HepG2 (cell line): ENCODE measurements around the gene FKBP9. TPM values are rescaled to one million over a fixed set of nuclear protein-coding genes. Genes with fewer than 3 reads are reported as not detected.

Source experiments
- IKZF5 ChIP-seq: IDR thresholded peaks from 2 replicates; pipeline ENCODE4 v1.6.1; 2018; ENCODE audit warnings: missing genetic modification reagents, mild to moderate bottlenecking, missing compliant biosample characterization
- KAT2B ChIP-seq: fragments of 150-350 bp; IDR thresholded peaks from 2 replicates; pipeline ENCODE4 v1.6.1; 2014; ENCODE audit warnings: low read depth, low read length, borderline replicate concordance
- MED1 ChIP-seq: sonication (generic); formaldehyde crosslinking; IDR thresholded peaks from 2 replicates; pipeline ENCODE4 v1.4.0; 2020; ENCODE audit warnings: missing genetic modification reagents
- NFAT5 ChIP-seq: sonication (generic); formaldehyde crosslinking; IDR thresholded peaks from 2 replicates; pipeline ENCODE4 v1.4.0; 2020; ENCODE audit warnings: missing genetic modification reagents
- SKI ChIP-seq: fragments of 450-650 bp; IDR thresholded peaks from one replicate; pipeline ENCODE4 v1.6.1; 2018; ENCODE audit warnings: mild to moderate bottlenecking; ENCODE audit not compliant: partially characterized antibody
- SMAD1 ChIP-seq: sonication (generic); formaldehyde crosslinking; IDR thresholded peaks from 2 replicates; pipeline ENCODE4 v1.4.0; 2020; ENCODE audit warnings: missing genetic modification reagents, low read depth, mild to moderate bottlenecking, borderline replicate concordance
- ZMAT3 ChIP-seq: sonication (generic); formaldehyde crosslinking; conservative IDR thresholded peaks from 2 replicates; pipeline ENCODE4 v1.7.0; 2021; ENCODE audit warnings: missing genetic modification reagents
- ZNF274 ChIP-seq: sonication (generic); formaldehyde crosslinking; IDR thresholded peaks from 2 replicates; pipeline ENCODE4 v1.5.1; 2020; ENCODE audit warnings: mild to moderate bottlenecking, missing genetic modification reagents
- ZNF331 ChIP-seq: sonication (generic); formaldehyde crosslinking; IDR thresholded peaks from 2 replicates; pipeline ENCODE4 v1.4.0; 2020; ENCODE audit warnings: missing genetic modification reagents
- ZNF552 ChIP-seq: sonication (generic); formaldehyde crosslinking; IDR thresholded peaks from 2 replicates; pipeline ENCODE4 v1.9.0; 2022; ENCODE audit warnings: missing genetic modification reagents, mild to moderate bottlenecking, borderline replicate concordance
- ZNF772 ChIP-seq: sonication (generic); formaldehyde crosslinking; IDR thresholded peaks from 2 replicates; pipeline ENCODE4 v1.5.0; 2020; ENCODE audit warnings: mild to moderate bottlenecking, missing genetic modification reagents
- ZSCAN31 ChIP-seq: sonication (generic); formaldehyde crosslinking; IDR thresholded peaks from 2 replicates; pipeline ENCODE4 v1.5.0; 2020; ENCODE audit warnings: low read depth, mild to moderate bottlenecking, missing genetic modification reagents
- polyA plus RNA-seq, 8 experiments: library from polyadenylated mRNA; depleted of rRNA in 3 of 8; stranded (reverse) in 7 of 8; unstranded in 1 of 8; fragments of >200 nt; fragmentation: Illumina TruSeq in 4 of 8; extraction: Trizol in 4 of 8; gene quantifications; 2 replicates each; pipeline versions ENCODE4 v1.2.1 to v1.2.3, GENCODE V29; 2011 to 2016; ENCODE audit warnings: low read depth in 4 of 8, missing spikeins in 1 of 8, mixed read lengths in 1 of 8; ENCODE audit not compliant: insufficient read depth in 1 of 8
- total RNA-seq, 5 experiments: library from RNA; depleted of rRNA; stranded (reverse); fragments of >200 nt; fragmentation: Illumina TruSeq; extraction: Trizol; gene quantifications; 2 replicates each; pipeline ENCODE4 v1.2.3, GENCODE V29; 2016; ENCODE audit warnings: low read depth in 1 of 5
- TF ChIP-seq, protein P1 (sequence below): sonication (generic); formaldehyde crosslinking; IDR thresholded peaks from 2 replicates; pipeline ENCODE4 v1.4.0; 2020; ENCODE audit warnings: missing genetic modification reagents, borderline replicate concordance
- TF ChIP-seq, protein P2 (sequence below): sonication (generic); formaldehyde crosslinking; IDR thresholded peaks from 2 replicates; pipeline ENCODE4 v1.8.0; 2022; ENCODE audit warnings: low read depth, missing genetic modification reagents

FKBP9 gene
- total and polyA plus RNA-seq, 2 of the 13 experiments (the other 11 are each of a cell fraction or from before 2014, with no cell fraction given), result 34.0 to 41.5 TPM

DNA sequence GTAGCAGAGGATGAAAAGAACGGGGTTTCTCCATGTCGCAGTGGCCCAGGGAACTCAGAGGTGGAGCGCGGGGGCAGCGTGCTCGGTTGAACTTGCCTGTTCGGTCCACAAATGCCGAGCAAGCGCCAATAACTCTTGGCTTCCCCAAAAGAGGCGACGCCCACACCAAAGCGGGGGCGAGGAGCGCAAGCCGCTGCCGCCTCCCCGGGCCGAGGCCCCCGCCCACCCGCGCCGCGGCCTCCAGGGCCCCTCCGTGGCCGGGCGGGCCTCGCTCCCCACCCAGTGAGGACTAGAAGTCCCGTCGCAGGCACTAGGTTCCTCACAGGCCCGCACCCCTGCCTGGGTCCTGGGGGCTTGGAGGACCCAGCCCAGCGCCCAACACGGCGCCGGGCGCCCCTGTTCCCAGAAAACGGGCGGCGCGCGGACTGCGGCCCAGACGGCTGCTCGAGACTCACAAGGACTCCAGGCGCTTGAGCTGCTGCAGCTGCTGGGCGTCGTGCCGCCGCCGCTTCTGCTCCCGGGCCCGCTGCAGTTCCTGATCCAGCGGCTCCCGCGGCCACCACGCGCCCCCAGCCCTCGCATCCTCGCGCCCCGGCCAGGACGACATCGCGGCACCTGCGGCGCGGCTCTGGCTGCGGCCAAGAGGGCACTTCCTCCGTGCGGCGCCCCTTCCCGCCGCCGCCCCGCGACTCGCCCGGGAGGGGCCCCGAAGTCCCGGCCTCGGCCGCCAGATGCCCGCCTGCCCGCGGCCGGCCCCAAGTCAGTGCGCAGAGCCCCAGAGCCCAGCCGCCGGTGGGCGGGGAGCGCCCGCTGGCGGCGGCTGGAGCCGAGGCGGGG, 14.6 kb upstream of the FKBP9 start (continued):
- TF ChIP-seq KAT2B (no peak), ZNF331 (CRISPR knock-in tag) (peak; percentile 37; the same call in 1 of the 2 replicates), ZSCAN31 (CRISPR knock-in tag) (peak; percentile 58; the same call in 1 of the 2 replicates), NFAT5 (CRISPR knock-in tag) (peak; percentile 31; the same call in 1 of the 2 replicates), SMAD1 (CRISPR knock-in tag) (no peak), ZNF772 (CRISPR knock-in tag) (peak; percentile 32; the same call in 1 of the 2 replicates), IKZF5 (CRISPR knock-in tag) (0 out of 2 replicates have a peak, but pooled peaks have one; percentile 19), ZNF552 (CRISPR knock-in tag) (0 out of 2 replicates have a peak, but pooled peaks have one; percentile 17), MED1 (CRISPR knock-in tag) (0 out of 2 replicates have a peak, but pooled peaks have one; percentile 6), ZNF274 (peak; percentile 81; the same call in 1 of the 2 replicates), SKI (peak; percentile 63), ZMAT3 (CRISPR knock-in tag) (0 out of 2 replicates have a peak, but pooled peaks have one; percentile 23)
- TF ChIP-seq, protein P1, sequence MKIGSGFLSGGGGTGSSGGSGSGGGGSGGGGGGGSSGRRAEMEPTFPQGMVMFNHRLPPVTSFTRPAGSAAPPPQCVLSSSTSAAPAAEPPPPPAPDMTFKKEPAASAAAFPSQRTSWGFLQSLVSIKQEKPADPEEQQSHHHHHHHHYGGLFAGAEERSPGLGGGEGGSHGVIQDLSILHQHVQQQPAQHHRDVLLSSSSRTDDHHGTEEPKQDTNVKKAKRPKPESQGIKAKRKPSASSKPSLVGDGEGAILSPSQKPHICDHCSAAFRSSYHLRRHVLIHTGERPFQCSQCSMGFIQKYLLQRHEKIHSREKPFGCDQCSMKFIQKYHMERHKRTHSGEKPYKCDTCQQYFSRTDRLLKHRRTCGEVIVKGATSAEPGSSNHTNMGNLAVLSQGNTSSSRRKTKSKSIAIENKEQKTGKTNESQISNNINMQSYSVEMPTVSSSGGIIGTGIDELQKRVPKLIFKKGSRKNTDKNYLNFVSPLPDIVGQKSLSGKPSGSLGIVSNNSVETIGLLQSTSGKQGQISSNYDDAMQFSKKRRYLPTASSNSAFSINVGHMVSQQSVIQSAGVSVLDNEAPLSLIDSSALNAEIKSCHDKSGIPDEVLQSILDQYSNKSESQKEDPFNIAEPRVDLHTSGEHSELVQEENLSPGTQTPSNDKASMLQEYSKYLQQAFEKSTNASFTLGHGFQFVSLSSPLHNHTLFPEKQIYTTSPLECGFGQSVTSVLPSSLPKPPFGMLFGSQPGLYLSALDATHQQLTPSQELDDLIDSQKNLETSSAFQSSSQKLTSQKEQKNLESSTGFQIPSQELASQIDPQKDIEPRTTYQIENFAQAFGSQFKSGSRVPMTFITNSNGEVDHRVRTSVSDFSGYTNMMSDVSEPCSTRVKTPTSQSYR (CRISPR knock-in tag), result peak; percentile 6; the same call in 1 of the 2 replicates
- TF ChIP-seq, protein P2, sequence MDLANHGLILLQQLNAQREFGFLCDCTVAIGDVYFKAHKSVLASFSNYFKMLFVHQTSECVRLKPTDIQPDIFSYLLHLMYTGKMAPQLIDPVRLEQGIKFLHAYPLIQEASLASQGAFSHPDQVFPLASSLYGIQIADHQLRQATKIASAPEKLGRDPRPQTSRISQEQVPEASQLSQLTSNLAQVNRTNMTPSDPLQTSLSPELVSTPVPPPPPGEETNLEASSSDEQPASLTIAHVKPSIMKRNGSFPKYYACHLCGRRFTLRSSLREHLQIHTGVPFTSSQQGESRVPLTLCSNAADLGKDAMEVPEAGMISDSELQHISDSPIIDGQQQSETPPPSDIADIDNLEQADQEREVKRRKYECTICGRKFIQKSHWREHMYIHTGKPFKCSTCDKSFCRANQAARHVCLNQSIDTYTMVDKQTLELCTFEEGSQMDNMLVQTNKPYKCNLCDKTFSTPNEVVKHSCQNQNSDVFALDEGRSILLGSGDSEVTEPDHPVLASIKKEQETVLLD (CRISPR knock-in tag), result peak; percentile 79; the same call in 1 of the 2 replicates
